NCI-H524 (cell line): ENCODE data around the gene CSNK1G1.

ENCODE experiments used
- DNase-seq, 2 experiments: peaks; one replicate each; lab custom pipeline; 2025; lab: John Stamatoyannopoulos, UW

CSNK1G1 gene

GRCh38 chr15:64191971-64192830 is 163.8 kb downstream of the CSNK1G1 start:
- DNase-seq, result peak; percentile 76 to 94

GRCh38 chr15:64187396-64188191 is 168.4 kb downstream of the CSNK1G1 start:
- DNase-seq, result no peak

- DNase-seq, result peak in 1 of 2 experiments; percentile 65
Measured at GRCh38 chr15:64185146-64185911, 170.6 kb downstream of the CSNK1G1 start.

DNA sequence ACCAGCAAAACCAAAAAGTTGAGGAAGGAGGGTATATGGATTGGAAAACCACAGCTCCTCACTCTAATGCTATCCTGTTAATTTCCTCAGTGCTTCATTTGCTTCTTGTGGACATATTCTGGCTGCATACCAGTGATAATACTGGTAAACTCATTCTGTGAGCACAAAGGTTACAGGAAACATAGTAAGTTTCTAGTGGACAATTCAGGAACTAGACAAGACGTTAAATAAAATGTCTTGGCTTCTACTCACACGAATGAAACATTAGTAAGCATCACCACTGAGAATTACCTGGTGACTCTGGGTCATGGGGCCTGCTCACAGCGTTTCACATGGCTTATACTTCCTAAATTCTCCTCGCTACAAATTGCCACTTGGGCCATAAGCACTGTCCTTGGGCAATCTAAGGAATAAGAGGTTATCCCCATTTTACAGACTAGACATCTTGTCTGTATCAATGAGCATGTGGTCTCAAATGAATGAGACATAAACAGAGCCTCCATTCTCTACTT is 173.1 kb downstream of the CSNK1G1 start:
- DNase-seq, result no peak

DNA sequence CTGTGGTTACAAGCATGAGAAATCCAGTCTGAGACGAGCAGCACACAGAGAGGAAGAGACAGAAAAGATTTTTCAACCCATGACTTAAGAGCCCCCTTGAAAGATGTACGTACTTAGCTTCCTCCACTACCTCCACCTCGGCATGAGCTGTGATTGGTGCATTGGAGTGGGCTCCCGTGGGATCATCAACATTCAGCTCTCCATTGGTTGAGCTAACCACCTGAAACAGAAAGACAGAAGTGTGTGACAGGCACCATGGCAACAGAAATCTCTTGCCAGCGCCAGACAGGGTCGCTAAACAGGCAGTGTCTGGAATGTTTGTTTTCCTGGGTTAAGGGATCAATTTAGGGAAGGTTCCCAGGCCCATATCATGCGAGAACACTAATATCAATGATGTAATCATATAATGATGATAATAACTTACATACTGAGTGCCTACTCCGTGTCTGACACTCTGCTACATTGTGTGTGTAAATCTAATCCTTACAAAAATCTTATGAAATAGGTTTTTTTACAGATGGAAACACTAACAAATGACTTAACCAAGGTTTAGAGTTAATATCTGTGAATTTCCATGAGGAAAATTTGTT is 175.6 kb downstream of the CSNK1G1 start:
- peak; percentile 36 to 62 for DNase-seq

GRCh38 chr15:64166102-64166890 is 189.7 kb downstream of the CSNK1G1 start:
- no peak for DNase-seq

- no peak for DNase-seq
Measured at GRCh38 chr15:64164436-64164835, 191.5 kb downstream of the CSNK1G1 start.

DNA sequence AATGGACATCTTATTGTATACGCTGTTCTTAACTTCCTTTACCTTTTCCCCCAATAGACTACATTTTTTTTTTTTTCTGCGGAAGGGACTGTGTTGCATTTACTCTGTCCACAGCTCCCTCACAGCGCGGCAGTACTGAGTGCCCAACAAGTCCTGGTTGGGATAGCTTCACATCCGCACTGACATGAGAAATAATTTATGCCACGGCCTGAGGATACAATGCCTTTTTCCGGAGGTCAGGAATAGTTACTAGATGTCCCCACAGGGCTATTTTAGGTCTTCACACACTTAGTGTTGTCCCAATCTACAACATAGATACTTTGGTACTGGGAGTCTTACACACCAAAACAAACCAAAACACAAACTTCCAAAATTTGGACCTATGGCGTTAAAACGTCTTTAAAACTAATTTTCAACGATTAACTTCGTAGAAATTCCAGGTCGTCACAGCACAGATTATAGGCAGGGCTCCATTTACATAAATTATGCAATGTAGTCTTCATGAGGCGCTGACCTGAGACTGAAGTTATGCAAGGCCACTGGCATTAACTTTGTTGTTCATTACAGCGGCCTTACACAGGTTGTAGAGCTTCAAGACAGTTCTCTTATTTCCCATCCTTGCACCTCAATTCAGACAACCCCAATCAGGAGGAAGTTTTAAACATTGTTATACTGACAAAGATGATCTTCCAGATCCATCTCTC is 192.2 kb downstream of the CSNK1G1 start:
- no peak for DNase-seq

DNA sequence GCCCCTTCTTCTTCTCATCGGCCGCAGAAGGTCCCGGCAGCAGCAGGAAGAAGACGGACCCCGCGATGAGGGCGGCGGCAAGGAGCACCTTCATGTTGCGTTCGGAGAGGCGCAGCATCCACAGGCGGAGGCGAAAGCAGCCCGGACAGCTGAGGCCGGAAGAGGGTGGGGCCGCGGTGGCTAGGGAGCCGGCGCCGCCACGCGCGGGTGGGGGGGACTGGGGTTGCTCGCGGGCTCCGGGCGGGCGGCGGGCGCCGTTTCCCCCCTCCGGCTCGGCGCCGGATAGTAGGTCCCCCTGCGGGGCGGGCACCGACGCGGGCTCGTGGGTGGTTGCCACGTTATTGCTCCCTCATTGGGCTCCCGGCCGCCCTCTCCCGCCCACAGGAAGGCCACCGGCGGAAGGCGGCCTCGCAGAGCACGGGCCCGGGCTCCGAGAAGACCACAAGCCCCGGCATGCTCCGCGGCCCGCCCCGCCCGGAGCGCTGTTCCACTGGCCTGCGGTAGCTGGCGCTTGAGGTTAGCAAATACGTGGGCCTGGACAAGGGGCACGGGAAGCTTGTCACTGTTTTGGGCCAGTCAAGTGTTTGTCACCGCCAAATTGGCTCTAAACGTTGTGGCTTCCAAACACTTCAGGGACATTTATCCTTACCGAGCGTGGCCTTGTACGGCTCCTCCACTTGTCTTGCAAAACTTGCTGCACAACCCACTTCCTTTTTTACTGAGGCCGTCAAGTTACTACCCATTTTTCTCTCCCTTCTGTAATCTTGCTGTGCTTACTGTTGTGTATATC is 192.9 kb downstream of the CSNK1G1 start, which contains the start of gene PPIB:
Gene PPIB, minus strand, starts transcription at position 154 of the 790 bp plus-strand sequence. Its CDS starts 36 bp downstream, at position 118.
- DNase-seq, result peak; percentile 97 to 98

GRCh38 chr15:64162478-64162868 is 193.5 kb downstream of the CSNK1G1 start:
- DNase-seq, result peak in 1 of 2 experiments; percentile 50

DNA sequence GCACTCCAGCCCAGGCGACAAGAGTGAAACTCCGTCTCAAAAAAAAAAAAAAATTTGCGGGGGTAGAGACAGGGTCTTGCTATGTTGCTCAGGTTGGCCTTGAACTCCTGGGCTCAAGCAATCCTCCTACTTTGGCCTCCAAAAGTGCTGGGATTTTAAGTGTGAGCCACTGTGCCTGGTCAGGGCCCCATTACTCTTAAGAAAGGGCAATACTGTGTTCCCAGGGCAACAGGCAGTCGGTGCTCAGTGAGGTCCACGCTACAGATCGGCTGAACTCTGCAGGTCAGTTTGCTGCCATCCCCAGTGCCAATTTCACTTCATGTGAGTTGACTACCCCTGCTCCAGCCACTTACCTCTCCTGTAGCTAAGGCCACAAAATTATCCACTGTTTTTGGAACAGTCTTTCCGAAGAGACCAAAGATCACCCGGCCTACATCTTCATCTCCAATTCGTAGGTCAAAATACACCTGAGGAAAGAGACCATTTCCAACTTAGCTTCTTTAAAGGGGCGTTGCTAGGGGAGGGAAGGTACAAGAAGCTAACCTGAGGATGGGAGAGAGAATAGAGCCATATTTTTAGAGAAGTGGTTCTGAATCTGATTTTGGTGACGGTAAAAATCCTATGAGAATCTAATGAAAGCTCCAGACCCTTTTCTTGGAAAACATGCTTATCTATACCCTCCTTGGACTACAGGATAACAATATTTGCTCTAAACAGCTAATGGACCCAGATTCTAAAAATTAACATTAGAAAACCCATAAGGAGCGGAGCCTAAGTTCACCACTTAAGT is 194.1 kb downstream of the CSNK1G1 start:
- DNase-seq, result no peak

DNA sequence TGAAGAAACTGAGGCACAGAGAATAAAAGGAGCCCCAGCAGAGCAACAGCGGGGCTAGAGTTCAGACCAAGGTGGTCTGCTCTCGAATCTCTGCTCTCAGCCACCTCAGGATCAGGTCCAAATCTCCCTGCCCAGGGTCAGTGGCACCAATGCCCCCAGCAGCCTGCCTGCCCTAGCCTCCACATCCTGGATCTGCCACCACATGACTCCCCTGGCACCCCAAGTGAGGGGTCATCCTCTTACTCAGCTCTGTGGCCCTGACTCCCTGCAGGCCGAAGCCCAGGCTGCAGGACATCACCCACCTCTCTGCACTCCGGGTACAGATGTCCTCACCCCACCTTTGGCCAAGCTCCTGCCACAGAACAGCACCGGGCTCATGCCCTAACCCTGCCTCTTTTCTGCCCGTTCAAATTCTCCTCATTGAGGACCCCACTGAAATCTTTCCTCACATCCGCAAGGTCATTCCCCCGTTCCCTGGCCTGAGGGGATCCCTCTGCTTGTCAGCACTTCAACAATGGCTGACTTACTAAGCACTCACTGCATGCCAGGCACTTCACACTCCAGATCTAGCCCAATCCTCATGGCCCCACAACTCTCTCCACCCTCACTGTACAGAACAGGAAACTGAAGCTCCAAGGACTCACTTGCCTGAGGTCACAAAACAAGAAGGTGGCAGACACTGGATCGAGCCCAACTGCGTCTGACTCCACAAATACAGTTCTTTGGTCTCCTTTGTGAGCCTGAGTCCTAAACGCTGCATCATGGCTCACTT is 197.4 kb downstream of the CSNK1G1 start:
- no peak for DNase-seq

GRCh38 chr15:64157599-64158125 is 198.3 kb downstream of the CSNK1G1 start:
- no peak for DNase-seq

GRCh38 chr15:64156652-64157331 is 199.2 kb downstream of the CSNK1G1 start:
- no peak for DNase-seq

DNA sequence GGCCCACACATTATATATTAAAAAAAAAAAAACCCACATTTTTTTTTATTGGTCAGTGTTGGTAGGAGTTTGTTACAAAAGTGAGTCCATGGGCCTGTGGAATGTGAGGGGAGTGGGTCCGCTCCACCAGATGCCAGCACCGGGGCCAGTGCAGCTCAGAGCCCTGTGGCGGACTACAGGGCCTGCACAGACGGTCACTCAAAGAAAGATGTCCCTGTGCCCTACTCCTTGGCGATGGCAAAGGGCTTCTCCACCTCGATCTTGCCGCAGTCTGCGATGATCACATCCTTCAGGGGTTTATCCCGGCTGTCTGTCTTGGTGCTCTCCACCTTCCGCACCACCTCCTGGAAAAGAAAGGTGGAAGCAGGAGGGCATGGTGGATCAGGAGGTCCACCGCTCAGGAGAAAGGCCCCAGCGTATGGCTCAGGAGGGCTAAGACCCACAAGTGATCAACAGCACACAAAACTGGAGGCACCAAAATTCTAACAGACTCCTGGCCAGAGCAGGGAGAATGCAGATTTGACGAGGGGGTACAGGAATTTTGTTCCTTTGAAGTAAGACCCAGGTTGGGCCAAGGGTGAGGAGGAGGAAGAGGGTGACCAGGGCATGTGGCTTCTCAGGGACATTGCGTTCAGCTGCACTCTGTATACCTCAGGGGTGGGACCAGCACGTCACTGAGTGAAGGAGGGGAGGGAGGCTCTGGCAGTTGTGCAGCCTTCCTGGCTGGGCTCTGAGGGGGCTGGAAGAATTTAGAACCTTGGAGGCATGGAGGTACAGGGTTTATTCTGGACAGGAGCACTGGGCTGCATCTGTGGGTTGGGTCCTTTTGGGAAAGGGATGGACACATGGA is 199.9 kb downstream of the CSNK1G1 start:
- DNase-seq, result no peak
